Stimulated activated CD8-positive, alpha-beta memory T cell treated with anti-CD3 and anti-CD28 coated beads, Interleukin-7, amount 100 ng/mL, for 48 hours (primary cell): ENCODE measurements around the gene UAP1L1.

Experiments
- DNase-seq, 2 donors: peaks; one replicate each; pipeline ENCODE4 v3.0.0-alpha.2; 2020; ENCODE audit warnings: low read depth in 1 of 2; ENCODE audit errors: extremely low read depth in 1 of 2

Gene UAP1L1

DNA sequence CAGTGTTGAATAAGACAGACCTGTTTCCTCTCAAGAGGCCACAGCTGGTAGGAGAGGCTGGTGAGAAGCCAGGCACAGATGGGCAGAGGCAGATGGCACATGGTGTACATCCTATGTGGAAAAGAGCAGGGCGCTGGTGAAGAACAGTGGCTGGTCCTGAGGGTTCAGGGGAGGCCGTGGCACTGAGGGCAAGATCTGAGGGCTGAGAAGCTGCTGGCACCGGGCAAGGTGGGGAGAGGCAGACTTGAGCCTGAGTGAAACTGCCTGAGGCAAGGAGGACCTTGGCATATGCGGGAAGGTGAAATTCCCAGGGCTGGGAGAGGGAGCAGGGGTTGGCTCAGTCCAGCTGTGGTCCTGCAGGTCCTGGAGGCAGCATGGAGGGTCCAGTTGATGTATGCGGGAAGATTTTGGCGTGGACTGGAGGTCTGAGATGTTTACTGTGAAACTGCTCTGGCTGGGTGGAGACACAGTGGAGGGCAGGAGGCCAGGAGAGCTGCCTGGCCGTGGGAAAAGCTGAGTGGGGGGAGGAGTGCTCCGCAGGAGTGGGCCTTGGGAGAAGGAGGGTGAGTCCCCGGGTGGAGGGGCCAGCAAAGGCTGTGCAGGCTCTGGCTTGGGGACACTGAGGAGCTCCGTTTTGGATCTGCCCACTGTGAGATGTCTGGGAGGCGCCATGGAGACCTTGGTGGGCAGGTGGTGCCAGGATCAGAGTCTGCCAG, 12.1 kb downstream of the UAP1L1 start:
- DNase-seq, result no peak

DNA sequence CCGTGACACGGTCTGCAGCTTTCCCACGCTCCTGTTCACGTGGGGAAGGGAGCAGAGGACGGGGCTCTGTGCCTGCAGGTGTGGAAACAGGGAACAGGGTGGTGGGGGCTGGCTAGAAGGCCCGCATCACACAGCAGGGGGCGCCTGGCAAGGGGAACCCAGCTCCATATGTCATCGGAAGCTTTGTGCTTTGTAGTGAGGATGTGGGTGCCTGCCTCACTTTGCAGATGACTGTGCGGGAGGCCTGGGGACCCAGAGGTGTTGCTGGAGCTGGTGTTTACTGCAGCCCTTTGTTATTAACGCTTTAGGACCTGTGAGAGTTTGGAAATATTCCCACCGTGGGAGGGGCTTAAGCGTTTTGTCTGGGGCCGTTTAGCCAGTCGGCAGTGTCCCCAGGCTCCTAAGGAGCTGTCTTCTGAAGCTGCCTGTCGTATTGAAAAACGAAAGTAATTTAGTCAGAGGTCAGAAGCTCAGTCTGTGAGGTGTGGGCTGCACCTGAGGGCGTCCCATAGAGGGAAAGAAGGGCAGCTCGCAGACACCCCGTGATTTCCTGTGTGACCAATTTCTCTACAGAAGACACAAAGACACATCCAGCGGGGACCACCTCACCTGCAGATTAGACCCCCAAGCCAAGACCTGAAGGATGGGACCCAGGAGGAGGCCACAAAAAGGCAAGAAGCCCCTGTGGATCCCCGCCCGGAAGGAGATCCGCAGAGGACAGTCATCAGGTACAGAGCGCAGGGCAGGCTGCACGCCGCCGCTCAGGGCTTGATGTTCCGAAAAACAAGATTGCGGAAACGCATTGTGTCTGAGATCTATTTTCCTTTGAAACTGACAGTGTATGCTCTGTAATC, 18.6 kb downstream of the UAP1L1 start:
- DNase-seq, result peak; percentile 65 to 78

DNA sequence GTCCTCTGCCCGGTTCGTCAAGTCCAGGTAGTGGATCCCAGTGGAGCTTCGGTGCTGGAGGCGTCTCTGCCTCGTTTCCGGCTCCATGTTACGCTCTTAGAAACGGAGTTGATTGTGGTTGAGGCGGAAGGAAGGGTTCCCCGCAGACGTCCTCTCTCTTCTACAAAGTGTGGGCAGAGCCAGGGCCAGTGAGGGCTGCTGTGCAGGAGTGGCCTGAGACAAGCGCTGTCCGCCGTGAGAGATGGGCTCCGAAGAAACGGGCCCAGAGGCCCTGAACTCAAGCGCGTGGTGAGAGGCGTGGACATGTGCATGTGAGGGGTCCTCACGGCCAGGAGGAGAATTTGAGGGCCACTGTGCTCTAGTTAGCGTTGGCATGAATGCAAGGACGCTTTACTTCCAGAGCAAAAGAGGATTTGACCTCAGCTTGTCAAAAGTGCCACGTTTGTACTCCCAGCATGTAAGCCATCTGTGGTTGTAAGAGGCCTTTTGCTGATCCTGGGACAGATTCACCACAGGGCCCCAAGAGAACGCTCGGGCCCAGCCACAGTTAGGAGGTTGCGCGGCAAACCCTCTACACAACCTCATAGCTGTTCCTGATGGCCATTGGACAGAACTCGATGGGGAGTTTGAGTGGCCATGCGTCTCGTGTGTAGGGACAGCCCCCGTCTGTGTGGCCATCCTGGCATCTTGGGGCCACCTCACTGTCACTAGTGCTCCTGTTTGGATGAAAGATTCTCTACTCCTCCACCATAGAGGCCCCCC, 19.6 kb downstream of the UAP1L1 start:
- DNase-seq, result no peak

DNA sequence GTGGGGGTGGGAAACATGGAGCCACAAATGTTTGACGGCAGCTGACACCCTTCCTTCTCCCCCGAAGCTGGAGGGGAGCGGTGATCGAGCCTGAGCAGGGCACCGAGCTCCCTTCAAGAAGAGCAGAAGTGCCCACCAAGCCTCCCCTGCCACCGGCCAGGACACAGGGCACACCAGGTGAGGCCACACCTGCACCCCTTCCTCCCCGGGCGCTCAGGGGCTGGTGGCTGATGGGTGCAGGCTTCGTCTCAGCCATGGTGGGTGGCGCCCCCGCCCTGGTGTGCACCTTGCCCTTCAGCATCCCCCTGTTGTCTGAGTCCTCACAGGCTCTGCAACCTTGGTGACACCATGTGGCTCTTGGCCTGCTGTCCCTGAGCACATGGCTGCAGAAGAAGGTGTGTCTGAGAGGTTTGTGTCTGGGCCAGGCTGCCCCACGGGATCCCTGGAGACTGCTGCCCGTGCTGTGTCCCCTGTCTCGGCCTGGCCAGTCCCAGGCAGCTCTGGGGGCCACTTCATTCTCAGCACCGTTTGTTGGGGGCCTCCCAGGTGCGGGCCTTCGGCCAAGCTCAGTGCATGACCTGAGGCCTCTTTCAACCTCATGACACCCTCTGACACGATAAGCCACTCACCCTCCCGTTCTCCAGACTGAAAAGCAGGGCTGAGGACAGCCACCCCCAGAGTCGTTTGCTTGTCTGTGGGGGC, 20.6 kb downstream of the UAP1L1 start:
- DNase-seq, result no peak

DNA sequence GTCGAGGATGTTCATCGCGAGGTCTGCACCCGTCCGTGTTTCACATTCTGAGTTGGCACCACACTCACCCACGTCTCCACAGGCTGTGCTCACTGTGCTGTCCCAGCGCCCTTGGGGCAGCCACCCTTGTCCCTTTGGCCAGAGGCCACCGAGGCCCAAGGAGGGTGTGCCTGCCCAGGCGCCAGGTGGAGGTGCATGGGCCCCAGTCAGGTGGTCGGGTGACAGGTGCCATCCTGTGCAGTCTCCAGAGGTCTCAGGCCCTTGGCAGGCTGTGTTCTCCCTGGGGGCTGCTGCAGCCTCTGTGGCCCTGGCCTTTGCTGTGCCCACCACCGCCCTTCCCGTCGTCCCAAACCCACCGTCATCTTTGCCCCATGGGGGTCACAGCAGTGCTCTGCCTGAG, 21.9 kb downstream of the UAP1L1 start:
- DNase-seq, result no peak

DNA sequence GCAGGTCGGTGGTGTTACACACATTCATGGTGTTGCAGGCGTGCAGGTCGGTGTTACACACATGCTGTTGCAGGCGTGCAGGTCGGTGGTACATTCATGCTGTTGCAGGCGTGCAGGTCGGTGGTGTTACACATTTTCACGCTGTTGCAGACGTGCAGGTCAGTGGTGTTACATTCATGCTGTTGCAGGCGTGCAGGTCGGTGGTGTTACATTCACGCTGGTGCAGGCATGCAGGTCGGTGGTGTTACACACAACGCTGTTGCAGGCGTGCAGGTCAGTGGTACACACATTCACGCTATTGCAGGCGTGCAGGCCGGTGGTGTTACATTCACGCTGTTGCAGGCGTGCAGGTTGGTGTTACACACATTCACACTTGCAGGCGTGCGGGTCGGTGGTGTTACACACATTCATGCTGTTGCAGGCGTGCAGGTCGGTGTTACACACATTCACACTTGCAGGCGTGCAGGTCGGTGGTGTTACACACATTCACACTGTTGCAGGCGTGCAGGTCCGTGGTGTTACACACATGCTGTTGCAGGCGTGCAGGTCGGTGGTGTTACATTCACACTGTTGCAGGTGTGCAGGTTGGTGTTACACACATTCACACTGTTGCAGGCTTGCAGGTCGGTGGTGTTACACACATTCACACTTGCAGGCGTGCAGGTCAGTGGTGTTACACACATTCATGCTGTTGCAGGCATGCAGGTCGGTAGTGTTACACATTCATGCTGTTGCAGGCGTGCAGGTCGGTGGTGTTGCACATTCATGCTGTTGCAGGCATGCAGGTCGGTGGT, 26.1 kb downstream of the UAP1L1 start:
- DNase-seq, result no peak

DNA sequence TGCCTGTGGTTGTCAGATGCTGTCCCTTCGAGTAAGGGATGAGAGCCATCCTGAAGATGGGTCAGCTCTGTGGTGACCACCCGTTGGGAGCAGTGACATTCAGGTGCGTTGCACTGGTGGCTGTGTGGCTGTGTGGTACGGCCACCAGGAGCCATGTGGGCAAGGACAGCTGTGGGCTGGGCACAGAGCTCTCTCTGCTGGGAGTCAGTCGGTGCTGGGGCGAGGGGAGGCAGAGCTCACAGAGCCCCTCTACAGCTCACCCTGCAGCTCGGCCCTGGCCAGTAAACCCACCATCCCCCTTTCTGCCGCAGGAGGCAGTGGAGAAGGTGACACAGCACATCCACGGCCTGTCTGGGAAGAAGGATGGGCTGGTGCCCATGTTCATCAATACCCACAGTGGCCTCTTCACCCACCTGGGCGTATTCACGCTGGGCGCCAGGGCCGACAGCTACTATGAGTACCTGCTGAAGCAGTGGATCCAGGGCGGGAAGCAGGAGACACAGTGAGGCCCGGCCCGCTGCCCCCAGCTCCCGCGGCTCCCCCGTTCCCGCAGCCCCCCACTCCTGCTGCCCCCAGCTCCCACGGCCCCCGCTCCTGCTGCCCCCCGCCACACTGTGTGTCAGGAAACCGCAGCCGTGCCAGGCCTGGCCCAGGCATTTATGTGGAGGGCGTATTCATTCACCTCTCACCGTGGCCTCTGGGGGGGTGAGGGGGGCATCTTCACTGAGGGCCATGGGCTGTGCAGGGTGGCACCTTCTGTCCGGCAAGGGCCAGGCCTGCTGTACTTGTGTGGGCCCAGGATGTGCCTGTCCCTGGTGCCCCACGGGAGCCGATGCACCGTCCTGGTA, 28.7 kb downstream of the UAP1L1 start:
- DNase-seq, result no peak

DNA sequence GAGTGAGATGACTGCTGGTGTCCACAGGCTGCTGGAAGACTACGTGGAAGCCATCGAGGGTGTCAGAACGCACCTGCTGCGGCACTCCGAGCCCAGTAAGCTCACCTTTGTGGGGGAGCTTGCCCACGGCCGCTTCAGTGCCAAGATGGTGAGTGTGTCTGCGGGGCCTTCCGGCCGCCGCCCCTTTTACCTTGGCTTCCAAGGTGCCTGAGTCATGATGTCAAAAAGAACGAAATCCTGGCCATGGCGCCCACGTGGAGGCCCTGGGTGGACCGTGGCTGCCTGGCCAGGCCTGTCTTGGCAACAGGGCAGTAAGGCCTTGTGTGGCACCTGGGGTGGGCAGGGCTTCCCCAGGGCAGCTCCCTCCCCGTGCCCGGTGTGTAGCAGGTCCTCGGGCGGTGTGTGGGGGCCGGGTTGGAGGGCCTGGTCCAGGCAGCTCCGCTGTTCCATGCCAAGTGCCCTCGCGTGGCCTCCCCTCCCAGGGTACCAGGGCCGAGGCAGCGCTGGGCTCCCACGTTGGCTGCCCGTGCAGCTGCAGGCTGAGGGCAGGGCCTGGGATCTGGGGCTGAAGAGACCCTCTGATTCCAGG, 29.4 kb downstream of the UAP1L1 start:
- no peak for DNase-seq

DNA sequence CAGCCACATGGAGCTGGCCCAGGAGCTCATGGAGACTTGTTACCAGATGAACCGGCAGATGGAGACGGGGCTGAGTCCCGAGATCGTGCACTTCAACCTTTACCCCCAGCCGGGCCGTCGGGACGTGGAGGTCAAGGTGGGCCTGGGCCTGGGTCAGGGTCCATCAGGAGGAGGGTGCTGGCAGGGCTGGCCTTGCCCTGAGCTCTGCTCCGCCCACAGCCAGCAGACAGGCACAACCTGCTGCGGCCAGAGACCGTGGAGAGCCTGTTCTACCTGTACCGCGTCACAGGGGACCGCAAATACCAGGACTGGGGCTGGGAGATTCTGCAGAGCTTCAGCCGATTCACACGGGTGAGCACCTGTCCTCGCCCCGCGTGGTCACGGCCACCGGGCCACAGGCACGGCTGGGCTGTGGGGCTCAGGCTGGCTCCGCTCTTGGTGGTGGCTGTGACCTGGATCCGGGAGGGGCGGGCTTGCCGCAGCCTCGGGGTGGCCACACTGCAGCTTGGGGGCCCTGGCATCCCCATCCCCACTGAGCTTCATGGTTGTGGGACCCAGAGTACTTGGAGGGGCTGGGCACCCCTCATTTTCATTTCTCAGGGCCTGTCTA, 30.1 kb downstream of the UAP1L1 start:
- DNase-seq, result no peak

DNA sequence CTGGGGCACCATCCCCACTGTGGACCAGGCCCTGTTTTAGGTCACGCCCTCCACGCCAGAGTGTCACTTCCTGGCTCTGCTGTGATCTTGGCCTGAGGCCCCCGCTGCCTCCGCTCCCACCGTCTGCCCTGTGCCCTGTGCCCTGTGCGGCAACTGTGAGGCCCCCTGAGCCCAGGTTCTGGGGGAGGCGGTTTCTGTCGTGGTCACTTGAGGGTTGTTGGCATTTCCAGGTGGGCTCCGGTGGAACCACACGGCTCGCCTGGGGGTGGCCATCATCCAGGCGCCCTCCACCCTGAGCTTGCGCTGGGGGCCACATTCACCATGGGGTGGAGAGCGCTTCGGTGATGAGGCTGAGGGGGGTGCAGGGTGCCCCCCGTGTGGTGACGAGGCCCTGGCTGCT, 30.7 kb downstream of the UAP1L1 start:
- DNase-seq, result no peak

DNA sequence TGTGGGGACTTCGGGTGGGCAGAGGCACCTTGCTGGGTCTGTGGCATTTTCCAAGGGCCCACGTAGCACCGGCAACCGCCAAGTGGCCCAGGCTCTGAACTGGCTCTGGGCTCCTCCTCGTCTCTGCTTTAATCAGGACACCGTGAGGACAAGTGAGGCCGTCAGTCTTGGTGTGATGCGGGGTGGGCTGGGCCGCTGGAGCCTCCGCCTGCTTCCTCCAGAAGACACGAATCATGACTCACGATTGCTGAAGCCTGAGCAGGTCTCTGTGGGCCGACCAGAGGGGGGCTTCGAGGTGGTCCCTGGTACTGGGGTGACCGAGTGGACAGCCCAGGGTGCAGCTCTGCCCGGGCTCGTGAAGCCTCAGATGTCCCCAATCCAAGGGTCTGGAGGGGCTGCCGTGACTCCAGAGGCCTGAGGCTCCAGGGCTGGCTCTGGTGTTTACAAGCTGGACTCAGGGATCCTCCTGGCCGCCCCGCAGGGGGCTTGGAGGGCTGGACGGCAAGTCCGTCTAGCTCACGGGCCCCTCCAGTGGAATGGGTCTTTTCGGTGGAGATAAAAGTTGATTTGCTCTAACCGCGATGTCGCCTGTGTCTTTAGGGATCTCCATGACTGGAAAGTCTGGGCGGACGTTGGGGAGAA, 31.4 kb downstream of the UAP1L1 start:
- DNase-seq, result no peak

DNA sequence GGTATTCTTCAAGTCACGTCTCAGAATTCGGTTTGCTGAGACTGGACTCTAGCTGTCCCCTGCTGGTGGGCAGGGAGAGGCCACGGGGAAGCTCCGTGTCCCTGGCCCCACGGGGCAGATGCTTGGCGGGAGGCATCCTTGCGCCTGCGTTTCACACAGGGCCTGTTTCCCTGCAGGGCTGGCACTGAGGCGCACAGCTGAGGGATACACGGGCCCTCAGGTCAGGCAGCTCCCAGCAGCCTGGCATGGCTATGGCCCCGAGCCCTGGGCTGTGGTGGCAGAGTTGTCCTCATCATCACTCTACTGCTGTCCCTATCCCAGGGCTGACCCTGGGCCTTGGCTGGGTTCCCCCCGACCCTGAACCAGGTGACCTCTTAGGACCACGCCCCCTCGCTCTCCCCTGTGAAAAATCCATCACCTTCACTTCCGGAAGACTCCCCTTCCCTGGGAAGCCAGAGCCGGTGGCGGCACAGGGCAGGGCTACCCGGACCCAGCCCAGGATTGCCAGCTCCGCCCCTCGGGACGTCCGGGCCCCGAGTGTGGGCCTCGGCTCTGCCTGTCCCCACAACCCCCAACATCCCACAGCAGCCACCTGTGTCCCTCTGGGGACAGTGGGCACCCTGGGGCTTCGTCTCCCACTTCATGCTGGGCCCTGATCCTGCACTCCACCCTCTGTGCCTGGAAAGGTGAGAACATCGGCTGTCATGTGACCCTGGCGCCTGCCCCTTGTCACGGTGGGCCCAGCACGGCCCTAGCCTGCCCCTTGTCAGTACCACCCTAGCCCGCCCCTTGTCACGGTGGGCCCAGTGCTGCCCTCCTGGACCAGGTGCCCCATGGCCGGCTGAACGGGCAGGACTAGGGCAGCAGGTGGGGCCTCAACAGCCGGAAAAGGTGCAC, 32.2 kb downstream of the UAP1L1 start:
- no peak for DNase-seq

DNA sequence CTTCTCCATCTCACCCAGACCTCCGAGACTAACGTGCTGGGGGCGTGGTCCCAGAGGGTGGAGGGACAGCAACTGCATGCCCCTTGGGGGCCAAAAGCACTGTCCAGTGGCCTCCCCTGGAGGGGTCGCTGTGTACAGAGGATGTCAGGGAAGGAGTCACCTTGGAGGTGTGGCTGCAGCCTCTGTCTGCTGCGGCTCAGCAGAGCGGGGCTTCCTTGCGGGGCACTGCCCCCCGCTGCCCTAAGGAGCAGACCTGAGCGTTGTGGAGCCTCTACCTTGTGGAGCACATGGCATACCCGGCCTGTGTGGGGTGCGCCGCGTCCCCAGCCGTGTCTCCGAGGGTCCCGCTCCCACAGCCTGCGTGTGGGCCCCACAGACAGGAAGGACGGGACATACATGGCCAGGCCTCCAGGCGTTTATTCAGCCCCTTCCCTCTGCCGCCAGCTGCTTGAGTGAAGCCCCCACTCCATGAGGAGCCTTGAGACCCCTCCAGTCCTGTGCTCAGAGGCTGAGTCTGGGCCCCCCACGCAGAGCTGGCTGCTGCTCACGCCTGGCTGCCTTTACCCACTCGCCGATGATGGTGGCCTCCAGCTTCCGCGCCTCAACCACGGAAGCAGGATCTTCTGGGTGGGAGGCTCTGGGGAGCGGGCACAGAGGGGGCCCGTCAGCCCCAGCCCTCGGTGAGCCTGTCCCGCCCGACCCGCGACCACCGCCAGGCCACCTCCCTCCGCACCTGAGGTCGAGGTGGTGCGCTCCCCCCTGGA, 33.0 kb downstream of the UAP1L1 start:
- no peak for DNase-seq

DNA sequence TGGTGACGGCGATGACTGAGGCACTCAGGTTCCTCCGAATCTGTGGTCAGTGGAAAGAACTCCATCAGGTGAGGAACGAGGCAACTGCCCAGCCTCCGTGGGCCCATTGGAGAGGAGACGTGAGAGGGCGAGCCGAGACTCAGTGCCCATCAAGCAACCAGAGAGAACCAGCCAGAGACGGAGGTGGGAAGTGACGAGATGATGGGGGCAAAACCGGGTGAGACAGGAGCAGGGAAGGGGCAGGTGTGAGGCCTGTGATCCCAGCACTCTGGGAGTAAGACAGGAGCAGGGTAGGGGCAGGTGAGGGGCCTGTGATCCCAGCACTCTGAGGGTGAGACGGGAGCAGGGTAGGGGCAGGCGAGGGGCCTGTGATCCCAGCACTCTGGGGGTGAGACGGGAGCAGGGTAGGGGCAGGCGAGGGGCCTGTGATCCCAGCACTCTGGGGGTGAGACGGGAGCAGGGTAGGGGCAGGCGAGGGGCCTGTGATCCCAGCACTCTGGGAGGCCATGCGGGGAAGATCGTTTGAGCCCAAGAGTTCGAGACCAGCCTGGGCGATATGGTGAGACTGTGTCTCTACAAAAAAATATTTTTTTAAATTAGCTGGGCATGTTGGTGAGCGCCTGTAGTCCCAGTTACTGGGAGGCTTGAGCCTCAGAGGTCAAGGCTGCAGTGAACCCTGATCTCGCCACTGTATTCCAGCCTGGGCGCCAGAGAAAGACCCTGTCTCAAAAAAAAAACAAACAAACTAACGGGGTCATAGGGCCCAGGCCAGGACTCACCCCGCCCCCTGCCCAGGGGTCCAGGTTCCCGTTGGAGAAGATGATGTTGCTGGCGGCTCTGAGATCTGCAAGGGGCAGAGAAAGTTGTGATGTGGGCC, 33.8 kb downstream of the UAP1L1 start:
- DNase-seq, result no peak
